ENCODE data around the gene PPARGC1A.

Gene PPARGC1A

DNA sequence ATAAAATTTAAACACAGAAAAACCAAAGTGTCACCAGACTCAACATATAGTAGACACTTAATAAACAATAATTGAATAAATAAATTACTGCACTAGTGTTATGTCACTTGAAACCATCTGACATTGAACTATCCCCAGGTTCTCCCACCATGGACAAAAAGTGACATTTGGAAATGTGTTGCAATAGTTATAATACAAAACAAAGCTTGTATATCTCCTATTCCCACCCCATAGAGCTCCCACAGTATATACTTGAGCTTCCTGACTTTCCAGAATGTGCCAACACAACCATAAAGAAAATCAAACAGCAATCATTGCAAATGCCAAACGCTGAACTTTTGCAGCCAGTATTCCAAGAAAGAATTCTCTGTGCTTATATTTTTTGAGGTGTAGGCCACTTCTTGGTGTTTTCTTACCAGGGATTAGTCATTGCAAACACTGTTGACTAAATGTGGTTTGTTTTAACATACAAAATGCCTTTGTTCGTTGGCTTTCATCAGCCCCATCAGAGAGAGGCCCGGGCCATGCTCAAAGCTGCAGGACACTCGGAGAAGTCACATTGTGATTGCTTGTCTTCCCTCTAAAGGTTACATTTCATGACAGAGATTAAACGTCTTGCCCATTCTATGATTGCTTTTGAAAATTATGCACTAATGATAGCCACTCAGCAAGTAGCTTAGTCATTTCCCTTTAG, 33.8 kb downstream of the PPARGC1A start:
- no peak overlapping the region for H3K9ac ChIP-seq (ENCODE audit: low read depth, low read length)
- H3K36me3 ChIP-seq (ENCODE audit: insufficient read depth, low read length), result no peaks in the 10 kb centered on the region
- peaks cover 6% of the 10 kb centered on the region for H3K9me3 ChIP-seq (ENCODE audit: control insufficient read depth, insufficient read depth, low read length)
- peaks cover 23% of the 10 kb centered on the region for H3K4me1 ChIP-seq (ENCODE audit: insufficient read depth, low read length)

DNA sequence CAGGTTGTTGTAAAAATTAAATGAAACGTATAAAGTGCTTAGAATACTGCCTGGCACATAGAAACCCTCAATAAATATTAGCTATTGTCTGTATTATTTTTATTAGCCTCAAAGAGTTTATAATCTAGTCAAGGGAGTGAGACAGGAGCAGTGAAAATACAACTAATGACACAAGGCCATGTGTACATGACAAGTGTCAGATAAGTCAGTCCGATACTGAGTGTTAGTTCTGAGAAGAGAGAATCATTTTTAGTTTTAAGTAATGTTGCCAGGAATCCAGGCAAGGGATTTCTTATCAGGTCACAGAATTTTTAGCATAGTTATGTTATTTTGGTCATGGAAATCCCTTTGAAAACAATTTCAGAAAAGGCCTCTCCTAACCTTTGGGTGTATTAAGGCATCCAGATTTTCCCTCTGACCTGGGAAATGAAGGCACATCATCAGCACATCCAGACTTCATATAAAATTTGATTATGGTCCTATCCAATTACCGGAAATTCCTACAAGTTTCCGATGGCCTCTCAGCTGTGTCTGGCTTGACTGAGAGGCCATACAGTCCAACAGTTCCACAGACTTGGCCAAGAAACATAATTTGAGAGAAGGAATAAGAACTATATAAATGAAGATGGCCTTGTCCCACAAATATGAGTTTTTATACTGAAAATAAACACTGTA, 35.7 kb downstream of the PPARGC1A start:
- Histone ChIP-seq H3K9ac (ENCODE audit: low read depth, low read length) (no peak overlapping the region), H3K36me3 (ENCODE audit: insufficient read depth, low read length) (no peaks in the 10 kb centered on the region), H3K4me1 (ENCODE audit: insufficient read depth, low read length) (peaks cover 23% of the 10 kb centered on the region)

DNA sequence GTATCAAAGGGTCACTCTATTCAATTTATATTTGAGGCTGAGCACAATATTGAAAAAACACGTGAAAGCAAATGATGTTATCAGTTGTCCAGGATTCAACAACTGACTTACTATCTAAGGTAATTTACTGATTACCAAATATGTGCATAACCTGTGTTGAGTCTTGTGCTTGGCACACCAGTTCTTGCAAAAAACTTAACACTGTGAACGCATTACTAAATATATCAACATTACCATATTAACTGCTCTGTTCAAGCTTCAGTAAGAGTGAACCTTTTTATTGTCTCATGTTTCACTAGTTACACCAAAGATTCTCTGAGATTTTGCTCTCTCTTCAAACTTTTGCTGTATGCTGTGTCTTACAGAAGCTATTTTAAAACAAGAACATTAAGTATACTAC, 38.4 kb downstream of the PPARGC1A start:
- Histone ChIP-seq H3K36me3 (ENCODE audit: insufficient read depth, low read length) (no peaks in the 10 kb centered on the region), H3K9ac (ENCODE audit: low read depth, low read length) (no peak overlapping the region), H3K4me1 (ENCODE audit: insufficient read depth, low read length) (peaks cover 20% of the 10 kb centered on the region), H3K9me3 (ENCODE audit: control insufficient read depth, insufficient read depth, low read length) (no peaks in the 10 kb centered on the region)

More for the DNA sequence above, 35.7 kb downstream of the PPARGC1A start:
- H3K9me3 ChIP-seq (ENCODE audit: control insufficient read depth, insufficient read depth, low read length), result peaks cover 4% of the 10 kb centered on the region

DNA sequence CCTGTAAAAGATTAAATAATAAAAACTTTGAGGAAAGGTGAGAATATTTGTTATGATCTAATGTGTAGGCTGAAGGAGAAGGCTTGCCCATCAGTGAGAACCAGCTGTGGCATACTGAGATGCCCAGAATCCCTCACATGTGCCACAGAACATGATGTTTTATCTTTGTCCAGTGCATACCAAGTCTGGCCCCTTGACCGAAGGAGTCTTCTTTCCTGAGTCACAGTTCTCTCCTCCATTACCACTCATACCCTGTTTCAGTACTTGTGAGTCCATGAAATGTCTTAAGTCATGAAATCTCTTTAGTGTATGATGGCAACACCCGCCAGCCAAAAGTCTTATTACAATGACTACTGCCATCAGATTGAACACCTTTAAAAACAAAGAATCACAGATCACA, 42.7 kb downstream of the PPARGC1A start:
- H3K9me3 ChIP-seq (ENCODE audit: control insufficient read depth, insufficient read depth, low read length), result no peaks in the 10 kb centered on the region
- no peak overlapping the region for H3K9ac ChIP-seq (ENCODE audit: low read depth, low read length)
- peaks cover 8% of the 10 kb centered on the region; the same call in 1 of the 2 replicates for H3K4me1 ChIP-seq (ENCODE audit: insufficient read depth, low read length)
- no peaks in the 10 kb centered on the region for H3K36me3 ChIP-seq (ENCODE audit: insufficient read depth, low read length)

DNA sequence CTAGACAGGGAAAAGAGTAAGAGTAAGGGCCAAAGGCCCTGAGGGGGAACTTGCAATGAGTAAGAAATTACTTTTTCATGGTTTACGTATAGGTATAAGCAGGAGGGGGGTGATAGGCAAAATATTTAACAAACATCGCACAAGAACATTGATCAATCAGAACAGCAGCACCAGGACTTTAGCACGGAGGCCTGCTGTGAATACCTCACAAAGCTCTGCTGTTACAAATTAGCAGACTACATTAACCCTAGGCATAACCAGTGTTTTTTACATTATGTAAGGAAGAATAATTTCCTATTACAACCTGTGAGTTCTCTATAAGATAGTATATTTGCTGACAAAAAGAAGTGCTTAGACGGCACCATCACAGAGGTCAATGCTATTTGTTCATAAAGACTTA, 44.9 kb downstream of the PPARGC1A start:
- Histone ChIP-seq H3K9me3 (ENCODE audit: control insufficient read depth, insufficient read depth, low read length) (no peaks in the 10 kb centered on the region), H3K4me1 (ENCODE audit: insufficient read depth, low read length) (no peaks in the 10 kb centered on the region), H3K36me3 (ENCODE audit: insufficient read depth, low read length) (no peaks in the 10 kb centered on the region), H3K9ac (ENCODE audit: low read depth, low read length) (no peak overlapping the region)

DNA sequence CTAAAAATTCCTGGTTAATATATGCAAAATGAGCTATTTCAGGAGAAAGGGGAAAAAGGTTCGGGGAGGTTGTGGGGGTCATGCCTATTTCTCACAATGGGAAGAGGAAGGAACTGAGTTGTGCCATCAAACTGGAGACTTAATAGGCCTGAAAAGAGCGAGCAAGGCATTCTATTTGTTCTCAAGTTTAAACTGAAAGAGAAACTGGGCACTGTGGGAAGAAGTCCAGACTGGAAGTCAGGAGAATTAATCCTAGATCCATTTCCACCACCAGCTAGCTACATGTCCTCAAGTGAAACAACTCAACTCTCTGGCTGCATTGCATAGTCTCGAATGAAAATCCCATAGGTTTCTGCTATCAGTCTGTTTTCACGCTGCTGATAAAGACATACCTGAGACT, 50.6 kb downstream of the PPARGC1A start:
- Histone ChIP-seq H3K9ac (ENCODE audit: low read depth, low read length) (no peak overlapping the region), H3K36me3 (ENCODE audit: insufficient read depth, low read length) (no peaks in the 10 kb centered on the region), H3K4me1 (ENCODE audit: insufficient read depth, low read length) (no peaks in the 10 kb centered on the region), H3K9me3 (ENCODE audit: control insufficient read depth, insufficient read depth, low read length) (no peaks in the 10 kb centered on the region)

DNA sequence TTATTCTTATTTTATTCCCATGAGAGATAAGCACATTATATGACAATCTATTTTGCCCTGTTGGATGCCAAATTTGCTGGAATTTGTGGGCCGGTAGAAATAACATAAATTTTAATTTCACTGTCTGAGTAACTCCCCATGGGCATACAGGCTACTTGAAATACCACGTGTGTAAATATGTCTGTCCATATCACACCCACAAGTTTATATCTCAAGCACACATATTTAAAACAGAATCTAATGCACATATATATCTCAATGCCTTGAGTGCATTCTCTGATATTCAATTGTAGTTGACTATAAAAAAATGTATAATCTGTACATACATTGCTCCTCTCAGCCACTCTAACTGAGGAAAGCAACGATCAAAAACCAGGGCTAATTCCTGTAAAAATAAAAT, 51.2 kb downstream of the PPARGC1A start:
- no peaks in the 10 kb centered on the region for H3K36me3 ChIP-seq (ENCODE audit: insufficient read depth, low read length)
- no peaks in the 10 kb centered on the region for H3K9me3 ChIP-seq (ENCODE audit: control insufficient read depth, insufficient read depth, low read length)

DNA sequence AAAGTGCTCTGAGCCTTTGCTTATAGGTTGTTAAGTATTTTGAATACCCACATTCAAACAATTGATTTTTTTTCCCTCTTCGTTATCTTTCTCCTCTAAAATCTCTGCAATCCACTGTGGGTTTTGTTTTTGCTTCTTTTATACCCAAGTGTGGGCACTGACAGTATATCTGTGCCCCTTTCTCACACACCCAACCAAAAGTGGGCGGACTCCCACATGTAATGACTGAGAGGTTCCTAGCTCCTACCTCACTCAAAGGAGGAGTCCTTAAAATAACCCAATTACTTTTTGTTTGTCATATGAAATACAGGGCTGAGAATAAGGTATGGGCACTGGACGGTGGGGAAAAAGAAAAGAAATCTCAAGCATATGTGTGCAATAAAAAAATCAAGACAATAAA, 51.7 kb downstream of the PPARGC1A start:
- Histone ChIP-seq H3K9ac (ENCODE audit: low read depth, low read length) (no peak overlapping the region), H3K9me3 (ENCODE audit: control insufficient read depth, insufficient read depth, low read length) (no peaks in the 10 kb centered on the region), H3K4me1 (ENCODE audit: insufficient read depth, low read length) (no peaks in the 10 kb centered on the region), H3K36me3 (ENCODE audit: insufficient read depth, low read length) (no peaks in the 10 kb centered on the region)

More for the DNA sequence above, 51.2 kb downstream of the PPARGC1A start:
- Histone ChIP-seq H3K4me1 (ENCODE audit: insufficient read depth, low read length) (no peaks in the 10 kb centered on the region), H3K9ac (ENCODE audit: low read depth, low read length) (no peak overlapping the region)

DNA sequence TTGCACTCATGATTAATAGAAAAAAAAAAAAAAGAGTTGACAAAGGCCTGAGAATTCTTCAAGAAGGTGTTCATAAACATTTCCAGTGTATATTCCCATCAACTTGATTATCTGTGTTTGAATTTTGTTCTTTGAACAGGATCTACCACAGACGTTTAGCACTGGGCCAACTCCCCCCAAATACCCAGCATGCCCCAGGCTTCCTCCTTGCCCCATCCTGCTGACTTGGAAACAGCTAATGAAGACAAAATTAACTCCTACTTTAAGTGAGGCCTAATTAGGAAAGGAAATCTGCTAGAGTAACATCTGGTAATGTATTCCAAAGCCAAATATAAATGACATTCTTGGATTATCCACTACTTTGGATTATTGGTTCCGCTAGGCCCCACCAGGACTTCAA, 52.5 kb downstream of the PPARGC1A start:
- H3K9me3 ChIP-seq (ENCODE audit: control insufficient read depth, insufficient read depth, low read length), result no peaks in the 10 kb centered on the region
- no peaks in the 10 kb centered on the region for H3K36me3 ChIP-seq (ENCODE audit: insufficient read depth, low read length)
- H3K9ac ChIP-seq (ENCODE audit: low read depth, low read length), result no peak overlapping the region

DNA sequence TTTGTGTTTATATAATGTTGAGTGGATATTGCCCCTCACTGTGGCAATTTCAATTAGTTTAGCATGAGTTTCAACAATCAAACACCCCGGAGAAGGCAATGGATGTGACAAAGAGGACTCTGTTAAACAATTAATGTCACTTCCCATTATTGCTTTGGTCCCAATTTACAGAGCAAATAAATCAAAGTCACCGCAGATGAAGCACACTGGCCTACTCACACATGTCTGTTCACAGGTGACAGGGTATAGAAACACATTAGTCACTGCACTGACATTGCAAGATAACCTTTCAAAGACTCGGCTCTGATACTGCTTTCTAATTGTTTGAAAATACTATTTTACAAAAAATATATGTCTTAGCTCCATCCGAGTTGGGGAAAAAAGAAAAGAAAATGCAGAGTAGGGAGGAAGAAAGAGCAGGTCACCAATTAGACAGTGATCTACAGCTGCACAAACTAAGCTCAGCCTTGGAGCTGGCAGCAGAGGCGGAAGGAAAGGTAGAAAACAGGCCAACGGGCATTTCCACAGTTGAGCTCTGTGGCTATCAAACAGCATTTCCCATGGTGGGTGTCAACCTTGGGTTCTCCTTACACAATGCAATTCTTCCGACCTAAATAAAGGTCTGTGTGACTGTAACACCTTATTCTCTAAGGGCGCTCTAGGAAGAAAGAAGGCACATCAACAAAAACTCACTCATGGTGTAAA, 53.9 kb downstream of the PPARGC1A start:
- H3K9ac ChIP-seq (ENCODE audit: low read depth, low read length), result no peak overlapping the region
- H3K4me1 ChIP-seq (ENCODE audit: insufficient read depth, low read length), result no peaks in the 10 kb centered on the region
- H3K36me3 ChIP-seq (ENCODE audit: insufficient read depth, low read length), result no peaks in the 10 kb centered on the region
- H3K9me3 ChIP-seq (ENCODE audit: control insufficient read depth, insufficient read depth, low read length), result no peaks in the 10 kb centered on the region

More for the DNA sequence above, 52.5 kb downstream of the PPARGC1A start:
- H3K4me1 ChIP-seq (ENCODE audit: insufficient read depth, low read length), result no peaks in the 10 kb centered on the region

DNA sequence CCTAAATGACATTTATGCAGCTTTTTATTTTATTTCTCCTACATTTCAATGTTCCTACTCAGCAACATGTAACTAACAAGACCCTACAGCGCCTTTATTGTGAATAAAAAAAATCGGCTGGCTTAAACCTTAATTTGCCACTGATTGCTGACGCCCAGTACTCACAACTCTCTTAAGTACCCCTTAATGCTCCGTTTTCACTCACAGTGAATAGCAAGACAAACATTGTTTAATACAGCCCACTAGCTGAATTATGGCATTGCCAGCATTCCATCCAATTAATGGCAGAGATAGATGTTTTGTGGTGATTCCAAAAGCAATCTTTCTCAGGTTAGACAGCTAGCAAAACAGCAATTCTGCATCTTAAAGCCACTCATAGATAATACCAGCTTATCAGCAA, 61.1 kb downstream of the PPARGC1A start:
- H3K9me3 ChIP-seq (ENCODE audit: control insufficient read depth, insufficient read depth, low read length), result no peaks in the 10 kb centered on the region
- H3K36me3 ChIP-seq (ENCODE audit: insufficient read depth, low read length), result no peaks in the 10 kb centered on the region
- H3K4me1 ChIP-seq (ENCODE audit: insufficient read depth, low read length), result peaks cover 4% of the 10 kb centered on the region; the same call in 1 of the 2 replicates
- H3K9ac ChIP-seq (ENCODE audit: low read depth, low read length), result no peak overlapping the region

DNA sequence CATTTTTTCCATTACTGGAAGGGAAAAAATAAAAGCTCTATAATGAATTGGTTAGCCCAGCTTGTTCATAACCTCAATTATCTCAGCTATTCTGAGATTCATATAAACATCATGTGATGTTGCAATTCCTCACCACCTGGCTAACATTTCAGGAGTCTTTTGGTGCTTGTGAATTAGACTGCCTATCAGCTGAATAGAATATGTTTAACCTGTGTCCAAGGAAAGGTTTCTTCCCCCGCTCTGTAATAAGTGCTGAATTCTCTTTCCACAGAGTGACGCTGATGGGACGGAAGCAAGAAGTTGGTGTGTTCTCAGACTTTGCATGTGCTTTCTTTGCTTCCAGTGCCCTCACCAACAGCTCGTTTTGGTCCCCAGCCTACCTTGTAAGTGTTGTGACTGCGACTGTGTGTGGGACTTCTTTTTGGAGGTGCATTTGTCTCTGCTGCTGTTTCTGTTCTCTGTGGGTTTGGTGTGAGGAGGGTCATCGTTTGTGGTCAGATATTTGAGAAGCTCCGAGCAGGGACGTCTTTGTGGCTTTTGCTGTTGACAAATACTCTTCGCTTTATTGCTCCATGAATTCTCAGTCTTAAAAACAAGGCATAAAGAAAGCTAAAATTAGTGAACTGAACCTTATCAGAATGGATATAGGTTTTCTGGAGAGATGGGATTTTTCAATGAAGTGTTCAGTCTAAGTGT, 61.7 kb downstream of the PPARGC1A start:
- Histone ChIP-seq H3K9me3 (ENCODE audit: control insufficient read depth, insufficient read depth, low read length) (no peaks in the 10 kb centered on the region), H3K36me3 (ENCODE audit: insufficient read depth, low read length) (no peaks in the 10 kb centered on the region), H3K4me1 (ENCODE audit: insufficient read depth, low read length) (peaks cover 4% of the 10 kb centered on the region; the same call in 1 of the 2 replicates), H3K9ac (ENCODE audit: low read depth, low read length) (no peak overlapping the region)

DNA sequence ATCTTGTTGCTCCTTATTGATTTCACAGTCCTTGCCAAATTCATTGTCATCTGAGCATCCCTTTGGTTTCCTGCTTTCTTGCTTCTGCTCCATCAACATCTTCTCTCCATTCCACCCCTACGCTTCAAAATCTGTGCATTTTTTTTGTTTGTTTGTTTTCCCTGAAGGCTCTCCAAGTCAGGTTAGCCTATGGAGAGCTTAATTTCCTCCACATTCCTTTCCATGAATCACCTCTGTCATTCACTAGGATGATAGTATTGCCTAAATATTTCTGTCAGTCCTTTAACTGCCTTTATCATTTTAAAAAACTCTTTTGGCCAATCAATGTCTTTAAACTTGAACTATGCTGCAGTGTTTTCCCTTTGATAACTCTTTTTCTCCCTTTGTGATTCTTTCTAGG, 67.7 kb downstream of the PPARGC1A start:
- no peaks in the 10 kb centered on the region for H3K36me3 ChIP-seq (ENCODE audit: insufficient read depth, low read length)
- peaks cover 29% of the 10 kb centered on the region for H3K4me1 ChIP-seq (ENCODE audit: insufficient read depth, low read length)
- no peaks in the 10 kb centered on the region for H3K9me3 ChIP-seq (ENCODE audit: control insufficient read depth, insufficient read depth, low read length)
- no peak overlapping the region for H3K9ac ChIP-seq (ENCODE audit: low read depth, low read length)

DNA sequence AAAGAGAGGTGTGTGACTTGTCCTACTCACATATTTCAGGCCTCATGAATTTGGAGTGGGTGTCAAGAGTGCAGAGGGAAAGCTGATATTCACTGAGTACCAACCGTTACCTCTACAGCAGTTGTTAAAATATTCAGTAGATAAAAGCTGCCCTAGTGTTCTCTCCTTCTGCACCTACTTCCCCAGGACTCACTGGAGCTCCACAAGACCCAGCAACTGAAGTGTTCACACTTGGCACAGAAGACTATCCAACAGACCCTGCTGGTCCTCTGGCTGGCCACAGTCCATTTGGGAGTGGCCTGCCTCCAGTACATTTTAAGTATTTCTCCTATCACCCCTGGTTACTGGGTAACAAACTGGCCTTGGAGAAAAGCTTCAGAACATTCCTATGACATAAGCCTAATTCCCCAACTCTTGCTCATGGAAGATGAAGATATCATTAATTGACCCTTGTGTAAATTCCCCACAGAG, 70.8 kb downstream of the PPARGC1A start:
- H3K9me3 ChIP-seq (ENCODE audit: control insufficient read depth, insufficient read depth, low read length), result no peaks in the 10 kb centered on the region
- H3K9ac ChIP-seq (ENCODE audit: low read depth, low read length), result no peak overlapping the region
- no peaks in the 10 kb centered on the region for H3K36me3 ChIP-seq (ENCODE audit: insufficient read depth, low read length)
- peaks cover 30% of the 10 kb centered on the region for H3K4me1 ChIP-seq (ENCODE audit: insufficient read depth, low read length)

All from ES-I3 (cell line).